Eye (tissue), 1 donor: ENCODE results near the gene ZNF528.

Experiments used
- DNase-seq: peaks from one replicate; pipeline ENCODE4 v3.0.0-alpha.2; 2015

ZNF528 gene

GRCh38 chr19:52397310-52398080, at the start of gene ZNF528:
TSS of gene ZNF528 (plus strand) at chr19:52397849. CDS start at chr19:52402014, 4,165 bp downstream.
- DNase-seq = peak; percentile 98

GRCh38 chr19:52351512-52351911, 46.1 kb upstream of the ZNF528 start:
- DNase-seq = no peak

DNA sequence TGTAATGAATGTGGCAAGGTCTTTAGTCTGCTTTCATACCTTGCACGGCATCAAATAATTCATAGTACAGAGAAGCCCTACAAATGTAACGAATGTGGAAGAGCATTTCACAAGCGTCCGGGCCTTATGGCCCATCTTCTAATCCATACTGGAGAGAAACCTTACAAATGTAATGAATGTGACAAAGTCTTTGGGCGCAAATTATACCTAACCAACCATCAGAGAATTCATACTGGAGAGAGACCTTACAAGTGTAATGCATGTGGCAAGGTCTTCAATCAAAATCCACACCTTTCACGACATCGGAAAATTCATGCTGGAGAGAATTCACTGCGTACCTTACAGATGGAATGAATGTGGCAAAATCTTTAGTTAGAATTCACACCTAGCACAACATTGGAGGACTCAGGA, 31.2 kb upstream of the ZNF528 start:
- no peak for DNase-seq

GRCh38 chr19:52369559-52370340, 27.9 kb upstream of the ZNF528 start, which contains the start of gene ZNF880:
TSS of gene ZNF880 (plus strand) at chr19:52369923. CDS start at chr19:52369966, 43 bp downstream.
- peak; percentile 99 for DNase-seq

GRCh38 chr19:52370341-52370710, 27.3 kb upstream of the ZNF528 start:
- no peak for DNase-seq

DNA sequence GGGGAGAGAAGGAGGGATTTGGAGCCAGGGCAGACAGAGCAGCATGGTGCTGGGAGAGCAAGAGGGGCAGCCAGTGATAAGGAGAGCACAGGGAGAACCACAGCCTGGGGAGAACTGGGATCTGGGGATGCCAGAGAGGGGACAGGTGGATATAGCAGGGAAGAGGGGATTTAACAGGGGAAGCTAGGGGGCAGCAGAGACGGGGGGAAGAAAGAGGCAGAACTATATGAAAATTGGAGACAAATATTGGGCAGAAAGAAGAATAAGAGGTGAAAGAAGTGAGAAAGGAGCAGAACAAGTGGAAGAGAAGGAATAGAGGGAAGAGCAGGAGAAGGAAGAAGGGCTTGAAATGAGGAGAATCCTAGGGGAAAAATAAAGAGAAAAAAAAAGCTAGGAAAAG, 6.5 kb upstream of the ZNF528 start:
- no peak for DNase-seq

DNA sequence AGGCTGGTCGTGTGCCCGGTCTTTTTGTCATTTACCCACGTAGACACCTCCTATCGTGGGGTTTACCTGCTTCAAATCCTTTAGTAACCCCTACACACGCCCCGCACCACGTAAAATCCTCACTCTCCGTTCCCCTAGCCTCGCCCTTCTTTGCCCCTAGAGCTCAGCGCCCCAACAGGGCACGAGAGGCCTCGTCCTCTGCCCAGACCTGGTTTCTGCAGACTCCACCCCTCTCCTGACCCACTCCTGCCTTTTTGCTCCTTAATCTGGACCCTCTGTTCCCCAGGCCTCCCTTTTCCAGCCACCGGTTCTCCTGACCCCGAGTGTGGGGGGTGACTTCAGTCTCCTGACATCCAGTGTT, 412 bp downstream of the ZNF528 start:
- DNase-seq = no peak

DNA sequence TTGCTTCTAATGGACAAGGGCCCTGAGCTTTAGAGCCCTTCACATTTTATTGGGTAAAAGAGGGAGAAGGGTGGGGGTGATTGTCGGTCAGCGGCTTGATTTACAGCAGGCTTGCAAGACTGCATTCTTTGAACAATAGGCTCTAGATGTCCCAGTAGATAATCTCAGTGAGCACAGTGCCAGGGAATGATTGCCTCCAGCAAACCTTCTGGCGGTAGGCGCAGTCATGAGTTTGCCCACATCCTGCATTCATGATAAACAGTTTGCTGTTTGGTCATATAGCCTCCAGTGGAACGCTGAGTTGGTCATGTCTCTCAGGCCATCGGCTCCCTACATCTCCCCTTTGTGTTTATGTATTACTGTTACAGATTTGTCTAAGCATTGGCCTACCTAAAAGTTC, 12.6 kb downstream of the ZNF528 start:
- DNase-seq = no peak

GRCh38 chr19:52415711-52416110, 18.1 kb downstream of the ZNF528 start:
- no peak for DNase-seq

DNA sequence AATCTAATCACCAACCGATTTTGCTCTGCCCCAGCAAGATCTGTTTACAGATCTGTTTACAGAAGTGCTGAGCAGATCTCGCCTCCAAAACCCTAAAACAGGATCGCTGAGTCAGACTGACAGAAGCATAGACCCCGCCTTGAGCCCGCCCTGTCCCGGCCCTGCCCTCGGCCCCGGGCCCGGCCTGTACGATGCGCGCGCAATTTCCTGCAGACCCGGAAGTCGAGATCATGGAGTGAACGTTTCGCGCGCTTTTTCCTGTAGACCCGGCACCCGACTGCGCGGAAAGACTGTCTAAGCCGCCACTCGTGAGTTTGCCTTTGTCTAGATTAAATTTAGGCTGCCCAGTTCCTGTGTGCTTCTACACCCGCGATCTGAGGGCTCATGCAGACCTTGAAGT, 31.3 kb downstream of the ZNF528 start, which contains the start of gene ZNF534:
Gene ZNF534, plus strand, starts transcription at position 212 of the 400 bp plus-strand sequence. CDS start 2,327 bp downstream, outside the sequence.
- no peak for DNase-seq

DNA sequence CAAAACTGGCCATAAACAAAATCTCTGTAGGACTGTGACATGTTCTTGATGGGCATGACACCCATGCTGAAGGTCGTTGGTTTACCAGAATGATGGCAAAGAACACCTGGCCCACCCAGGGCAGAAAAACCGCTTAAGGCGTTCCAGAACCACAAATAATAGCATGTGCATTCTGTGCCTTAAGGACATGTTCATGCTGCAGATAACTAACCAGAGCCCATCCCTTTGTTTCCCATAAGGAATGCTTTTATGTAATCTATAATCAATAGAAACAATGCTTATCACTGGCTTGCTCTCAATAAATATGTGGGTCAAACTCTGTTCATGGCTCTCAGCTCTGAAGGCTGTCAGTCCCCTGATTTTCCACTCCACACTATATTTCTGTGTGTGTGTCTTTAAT, 44.5 kb downstream of the ZNF528 start:
- no peak for DNase-seq

DNA sequence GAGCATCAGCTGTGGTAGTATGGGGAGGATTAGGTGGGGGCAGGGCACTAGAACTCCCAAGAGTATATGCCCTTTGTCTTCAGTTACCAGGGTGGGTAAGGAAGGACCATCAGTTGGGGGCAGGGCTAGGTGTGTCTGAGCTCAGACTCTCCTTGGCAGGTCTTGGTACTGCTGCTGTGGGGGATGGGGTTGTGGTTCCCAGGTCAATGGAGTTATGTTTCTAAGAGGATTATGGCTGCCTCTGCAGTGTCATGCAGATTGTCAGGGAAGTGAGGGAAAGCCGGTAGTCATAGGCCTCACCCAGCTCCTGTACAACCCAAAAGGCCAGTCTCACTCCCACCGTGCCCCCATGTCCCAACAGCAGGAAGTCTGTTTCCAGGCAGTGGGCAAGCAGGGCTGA, 46.9 kb downstream of the ZNF528 start:
- no peak for DNase-seq

GRCh38 chr19:52451241-52451640, 53.6 kb downstream of the ZNF528 start:
- DNase-seq = no peak

- DNase-seq = peak; percentile 96
Measured at GRCh38 chr19:52453324-52454094, 55.9 kb downstream of the ZNF528 start, which contains the start of gene ZNF578. TSS of gene ZNF578 (plus strand) at chr19:52453553. CDS start at chr19:52501846, 48,293 bp downstream.

GRCh38 chr19:52464798-52465470, 67.3 kb downstream of the ZNF528 start:
- DNase-seq = no peak
